PC-3 (cell line): Measurements from ENCODE around the gene SQOR.

Experiments
- EZH2 ChIP-seq: fragments of 300-600 bp; sonication (generic); IDR thresholded peaks from one replicate; pipeline ENCODE4 v1.6.1; 2017; ENCODE audit warnings: antibody characterized with exemption, mild to moderate bottlenecking, low read length; ENCODE audit not compliant: unreplicated experiment
- TF ChIP-seq, protein P1 (sequence below): fragments of 300-600 bp; sonication (generic); conservative IDR thresholded peaks from 2 replicates; pipeline ENCODE4 v1.5.1; 2017; ENCODE audit warnings: antibody characterized with exemption, low read depth, mild to moderate bottlenecking, low read length

DNA sequence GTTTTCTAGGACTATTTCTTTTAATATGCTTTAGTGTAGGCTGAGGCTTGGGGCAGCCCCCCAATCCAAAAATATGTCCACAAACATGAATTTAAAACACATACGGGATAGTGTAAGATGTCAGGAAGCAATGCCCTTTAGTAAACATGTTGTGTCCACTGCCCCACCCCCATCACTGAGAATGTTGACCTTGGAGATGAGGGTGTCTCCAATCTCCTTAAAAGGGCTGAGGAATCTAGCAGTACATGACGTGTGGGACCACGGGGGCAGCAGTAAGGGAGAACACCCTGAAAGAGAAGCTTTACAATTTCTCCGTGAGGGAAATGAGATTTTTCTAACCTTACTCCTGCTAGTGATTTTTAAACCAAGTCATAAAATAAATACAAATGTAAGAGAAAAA lies 84.7 kb downstream of the SQOR start:
- TF ChIP-seq, protein P1, sequence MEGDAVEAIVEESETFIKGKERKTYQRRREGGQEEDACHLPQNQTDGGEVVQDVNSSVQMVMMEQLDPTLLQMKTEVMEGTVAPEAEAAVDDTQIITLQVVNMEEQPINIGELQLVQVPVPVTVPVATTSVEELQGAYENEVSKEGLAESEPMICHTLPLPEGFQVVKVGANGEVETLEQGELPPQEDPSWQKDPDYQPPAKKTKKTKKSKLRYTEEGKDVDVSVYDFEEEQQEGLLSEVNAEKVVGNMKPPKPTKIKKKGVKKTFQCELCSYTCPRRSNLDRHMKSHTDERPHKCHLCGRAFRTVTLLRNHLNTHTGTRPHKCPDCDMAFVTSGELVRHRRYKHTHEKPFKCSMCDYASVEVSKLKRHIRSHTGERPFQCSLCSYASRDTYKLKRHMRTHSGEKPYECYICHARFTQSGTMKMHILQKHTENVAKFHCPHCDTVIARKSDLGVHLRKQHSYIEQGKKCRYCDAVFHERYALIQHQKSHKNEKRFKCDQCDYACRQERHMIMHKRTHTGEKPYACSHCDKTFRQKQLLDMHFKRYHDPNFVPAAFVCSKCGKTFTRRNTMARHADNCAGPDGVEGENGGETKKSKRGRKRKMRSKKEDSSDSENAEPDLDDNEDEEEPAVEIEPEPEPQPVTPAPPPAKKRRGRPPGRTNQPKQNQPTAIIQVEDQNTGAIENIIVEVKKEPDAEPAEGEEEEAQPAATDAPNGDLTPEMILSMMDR, result no peak
- TF ChIP-seq EZH2, result no peak
